ENCODE measurements around the gene TBC1D4. TPM values are rescaled to one million over a fixed set of nuclear protein-coding genes. Genes with fewer than 3 reads are reported as not detected.

Gene TBC1D4
- total RNA-seq, 4 donors from 2014 or later: 49.9 to 279 (median 211) TPM

DNA sequence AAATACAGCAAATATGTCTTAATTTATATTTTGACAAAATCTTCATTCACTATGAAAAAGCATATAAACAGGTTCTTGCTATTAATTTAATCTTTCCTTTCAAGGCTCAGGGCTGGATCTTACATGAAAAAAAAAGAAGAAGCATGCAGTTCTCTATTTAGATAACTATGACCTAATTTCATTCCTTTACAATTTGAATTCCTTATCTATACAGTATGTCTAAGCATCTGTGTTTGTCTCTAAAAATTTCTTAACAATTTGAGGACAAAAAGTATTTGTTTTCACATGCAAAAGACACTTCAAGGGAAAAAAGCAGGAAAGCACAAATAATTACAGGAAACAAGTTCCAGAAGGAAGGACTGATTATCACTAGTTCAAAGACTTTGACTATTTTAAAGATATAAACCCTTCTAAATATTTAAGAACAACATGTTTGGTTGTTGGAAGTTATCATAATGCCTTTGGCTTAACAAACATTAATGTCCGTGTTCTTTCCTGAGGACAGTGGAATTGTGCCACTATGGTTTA is 157.5 kb downstream of the TBC1D4 start:
- intact Hi-C loops (cut with DNase I; ENCODE audit: low total_unique reads) (no loop called here), in situ Hi-C loops (cut with MboI; ENCODE audit: low sequenced_read_pairs in 4 of 4) (no loop called here)
- no peak for DNase-seq
- Histone ChIP-seq H3K27ac (no peak overlapping the region), H3K4me1 (peaks cover 18% of the 10 kb centered on the region in 2 donors), H3K27me3 (no peaks in the 10 kb centered on the region), H3K9me3 (no peaks in the 10 kb centered on the region), H3K36me3 (peaks cover 0 to 19% of the 10 kb centered on the region in 2 donors), H3K4me3 (no peak overlapping the region)
- no peak for ATAC-seq
- TF ChIP-seq POLR2A (IDR thresholded peaks at IDR 0.05): no peak
- TF ChIP-seq, protein P1, sequence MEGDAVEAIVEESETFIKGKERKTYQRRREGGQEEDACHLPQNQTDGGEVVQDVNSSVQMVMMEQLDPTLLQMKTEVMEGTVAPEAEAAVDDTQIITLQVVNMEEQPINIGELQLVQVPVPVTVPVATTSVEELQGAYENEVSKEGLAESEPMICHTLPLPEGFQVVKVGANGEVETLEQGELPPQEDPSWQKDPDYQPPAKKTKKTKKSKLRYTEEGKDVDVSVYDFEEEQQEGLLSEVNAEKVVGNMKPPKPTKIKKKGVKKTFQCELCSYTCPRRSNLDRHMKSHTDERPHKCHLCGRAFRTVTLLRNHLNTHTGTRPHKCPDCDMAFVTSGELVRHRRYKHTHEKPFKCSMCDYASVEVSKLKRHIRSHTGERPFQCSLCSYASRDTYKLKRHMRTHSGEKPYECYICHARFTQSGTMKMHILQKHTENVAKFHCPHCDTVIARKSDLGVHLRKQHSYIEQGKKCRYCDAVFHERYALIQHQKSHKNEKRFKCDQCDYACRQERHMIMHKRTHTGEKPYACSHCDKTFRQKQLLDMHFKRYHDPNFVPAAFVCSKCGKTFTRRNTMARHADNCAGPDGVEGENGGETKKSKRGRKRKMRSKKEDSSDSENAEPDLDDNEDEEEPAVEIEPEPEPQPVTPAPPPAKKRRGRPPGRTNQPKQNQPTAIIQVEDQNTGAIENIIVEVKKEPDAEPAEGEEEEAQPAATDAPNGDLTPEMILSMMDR (IDR thresholded peaks at IDR 0.05 in 4 of 5, conservative IDR thresholded peaks at IDR 0.05 in 1 of 5): no peak

GRCh38 chr13:75321084-75321483 is 160.9 kb downstream of the TBC1D4 start:
- in situ Hi-C loops (cut with MboI; ENCODE audit: low sequenced_read_pairs in 4 of 4) (no loop called here), intact Hi-C loops (cut with DNase I; ENCODE audit: low total_unique reads) (no loop called here)
- Histone ChIP-seq H3K9me3 (no peaks in the 10 kb centered on the region), H3K36me3 (peaks cover 0 to 17% of the 10 kb centered on the region in 2 donors), H3K27ac (no peak overlapping the region), H3K4me1 (peaks cover 28 to 32% of the 10 kb centered on the region in 2 donors), H3K27me3 (no peaks in the 10 kb centered on the region), H3K4me3 (no peak overlapping the region)
- no peak for ATAC-seq
- no peak for DNase-seq
- TF ChIP-seq POLR2A (IDR thresholded peaks at IDR 0.05): no peak
- TF ChIP-seq, protein P1 (IDR thresholded peaks at IDR 0.05 in 4 of 5, conservative IDR thresholded peaks at IDR 0.05 in 1 of 5): no peak

DNA sequence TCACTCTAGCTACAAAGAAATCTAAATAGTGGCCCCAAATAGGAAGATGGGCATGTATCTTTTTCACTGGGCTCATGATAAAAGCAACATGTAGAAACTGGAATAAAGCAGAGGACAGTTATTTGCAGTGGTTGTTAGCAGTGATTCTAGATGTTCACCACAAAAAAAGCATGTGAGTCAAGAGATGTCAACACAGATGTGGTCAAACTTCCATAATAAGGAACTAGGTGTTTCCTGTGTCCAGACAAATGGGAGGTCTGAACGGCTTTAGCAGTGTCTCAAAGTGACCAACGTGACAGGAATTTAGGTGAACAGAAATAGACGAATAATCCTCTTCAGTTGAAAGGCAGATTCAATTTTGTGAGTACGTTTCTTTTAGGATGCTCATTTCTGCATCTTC is 162.7 kb downstream of the TBC1D4 start:
- no peaks in the 10 kb centered on the region for H3K9me3 ChIP-seq
- H3K4me1 ChIP-seq: peaks cover 32 to 39% of the 10 kb centered on the region in 2 donors
- TF ChIP-seq POLR2A (IDR thresholded peaks at IDR 0.05): no peak
- TF ChIP-seq, protein P1 (IDR thresholded peaks at IDR 0.05 in 4 of 5, conservative IDR thresholded peaks at IDR 0.05 in 1 of 5): no peak
- no peaks in the 10 kb centered on the region for H3K27me3 ChIP-seq
- ATAC-seq: peak; percentile 95 to 99
- H3K27ac ChIP-seq: peak overlapping the region; percentile 50 to 72 (median 66)
- DNase-seq: peak; percentile 29 to 34
- no peak overlapping the region for H3K4me3 ChIP-seq
- intact Hi-C loops (cut with DNase I; ENCODE audit: low total_unique reads) (loop anchor here (5.0 kb wide), 2 partner anchors 38 to 163 kb away; partner anchors contain the start of gene TBC1D4), in situ Hi-C loops (cut with MboI; ENCODE audit: low sequenced_read_pairs in 4 of 4) (no loop called here)
- H3K36me3 ChIP-seq: peaks cover 0 to 4% of the 10 kb centered on the region in 2 donors

DNA sequence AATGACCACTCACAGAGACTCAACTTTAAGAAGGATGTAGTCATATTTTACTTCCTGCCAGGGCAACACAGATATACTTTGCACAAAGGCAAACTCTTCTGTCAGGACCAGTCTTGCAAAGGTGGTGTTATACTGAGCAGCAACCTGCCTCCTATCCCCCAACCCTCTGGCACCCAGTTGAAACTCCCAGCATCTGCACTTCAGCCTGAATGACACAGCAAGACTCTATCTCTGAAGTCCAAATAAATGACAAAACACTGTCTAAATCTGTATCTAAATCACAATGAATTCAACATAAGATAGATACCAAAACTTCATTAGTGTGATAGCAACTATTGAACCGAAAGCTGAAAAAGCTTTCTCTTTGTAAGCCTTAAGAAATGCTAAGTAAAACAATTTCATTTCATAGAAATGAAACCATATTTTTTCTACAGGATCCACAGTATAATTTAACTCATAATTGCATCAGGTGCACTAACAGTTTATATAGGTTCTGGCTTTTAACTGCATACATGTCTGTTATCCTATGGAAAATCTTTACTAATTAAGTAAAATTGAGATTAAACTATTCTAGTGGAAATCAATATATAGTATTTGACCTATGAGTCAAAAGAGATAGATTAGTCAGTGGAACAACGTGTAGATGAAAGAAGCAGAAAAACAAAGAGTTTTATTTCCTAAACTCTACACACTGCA is 163.7 kb downstream of the TBC1D4 start:
- no peak for DNase-seq
- Histone ChIP-seq H3K9me3 (no peaks in the 10 kb centered on the region), H3K27ac (peak overlapping the region; percentile 50 to 72 (median 66)), H3K4me1 (peaks cover 32 to 39% of the 10 kb centered on the region in 2 donors), H3K27me3 (no peaks in the 10 kb centered on the region), H3K36me3 (no peaks in the 10 kb centered on the region), H3K4me3 (no peak overlapping the region)
- no peak for ATAC-seq
- intact Hi-C loops (cut with DNase I; ENCODE audit: low total_unique reads): loop anchor here (5.0 kb wide), 2 partner anchors 39 to 164 kb away; partner anchors contain the start of gene TBC1D4
- in situ Hi-C loops (cut with MboI; ENCODE audit: low sequenced_read_pairs in 4 of 4): no loop called here
- no peak for TF ChIP-seq POLR2A (IDR thresholded peaks at IDR 0.05)
- TF ChIP-seq, protein P1 (IDR thresholded peaks at IDR 0.05 in 4 of 5, conservative IDR thresholded peaks at IDR 0.05 in 1 of 5): no peak
